HG02610 (cell line): ENCODE measurements around the gene SFR1.

Experiments
- ATAC-seq: cut with Tn5 transposase; IDR thresholded peaks from one replicate; pipeline ENCODE4 v1.9.1; 2021; ENCODE audit warnings: mild to moderate bottlenecking, moderate library complexity; ENCODE audit not compliant: unreplicated experiment

Gene SFR1, protein sequence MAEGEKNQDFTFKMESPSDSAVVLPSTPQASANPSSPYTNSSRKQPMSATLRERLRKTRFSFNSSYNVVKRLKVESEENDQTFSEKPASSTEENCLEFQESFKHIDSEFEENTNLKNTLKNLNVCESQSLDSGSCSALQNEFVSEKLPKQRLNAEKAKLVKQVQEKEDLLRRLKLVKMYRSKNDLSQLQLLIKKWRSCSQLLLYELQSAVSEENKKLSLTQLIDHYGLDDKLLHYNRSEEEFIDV

DNA sequence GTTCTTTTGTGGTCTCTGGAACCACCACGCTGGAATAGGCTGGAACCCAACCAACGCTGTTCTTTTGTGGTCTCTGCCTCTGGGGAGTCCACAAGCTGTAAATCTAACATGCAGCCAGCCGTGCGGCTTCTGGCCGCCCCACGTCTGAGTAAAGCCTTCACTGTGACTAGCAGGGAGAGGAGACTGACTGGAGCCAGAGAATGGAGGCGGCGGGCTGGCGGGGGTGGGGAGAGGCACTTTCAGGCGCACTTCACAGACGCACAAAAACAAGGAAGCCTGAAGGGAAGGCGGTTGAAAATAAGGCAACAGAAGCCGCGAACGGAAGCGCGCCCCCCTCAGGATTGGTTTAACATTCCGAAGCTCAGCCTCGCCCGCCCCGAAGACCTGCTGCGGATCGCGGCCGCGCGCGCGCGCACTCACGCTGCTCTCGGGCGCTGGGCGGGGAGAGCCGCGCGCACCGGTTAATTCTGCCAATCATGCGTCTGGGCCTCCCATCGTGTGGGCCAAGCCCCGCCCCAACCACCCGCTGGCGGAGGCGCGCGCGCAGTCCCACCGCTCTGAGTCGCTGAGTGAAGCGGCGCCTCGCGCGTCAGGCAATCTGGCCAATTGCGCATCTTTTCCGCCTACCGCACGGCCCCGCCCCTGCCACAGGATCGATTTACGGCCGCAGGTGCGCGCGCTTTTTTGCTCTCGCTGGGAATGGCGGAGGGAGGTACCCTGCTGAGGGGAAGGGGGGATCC, at the start of gene SFR1:
TSS of gene SFR1 (plus strand) at position 687 of the 740 bp plus-strand sequence. CDS start at position 700, 13 bp downstream.
- peak; percentile 93 for ATAC-seq

- ATAC-seq, result no peak
Measured at GRCh38 chr10:104072786-104073185, 49.2 kb upstream of the SFR1 start.

DNA sequence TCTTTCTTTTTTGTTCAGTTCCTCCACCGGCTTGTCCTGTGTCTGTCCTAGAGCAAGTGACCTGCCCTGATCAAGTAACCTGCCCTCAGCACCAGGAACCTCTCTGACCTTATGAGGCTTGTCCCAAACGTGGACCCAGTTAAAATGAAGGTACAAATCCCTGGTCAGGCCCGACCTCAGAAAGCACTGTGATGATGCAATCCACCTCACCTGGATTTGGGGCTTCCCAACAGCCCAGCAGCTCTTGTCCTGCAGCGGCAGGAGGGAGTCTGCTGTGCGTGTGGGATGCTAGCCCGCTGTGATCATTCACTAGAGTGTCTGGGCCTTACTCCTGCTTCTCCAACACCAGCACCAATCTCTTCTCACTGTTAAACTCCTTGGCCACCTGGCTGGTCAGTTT, 47.5 kb upstream of the SFR1 start:
- no peak for ATAC-seq

DNA sequence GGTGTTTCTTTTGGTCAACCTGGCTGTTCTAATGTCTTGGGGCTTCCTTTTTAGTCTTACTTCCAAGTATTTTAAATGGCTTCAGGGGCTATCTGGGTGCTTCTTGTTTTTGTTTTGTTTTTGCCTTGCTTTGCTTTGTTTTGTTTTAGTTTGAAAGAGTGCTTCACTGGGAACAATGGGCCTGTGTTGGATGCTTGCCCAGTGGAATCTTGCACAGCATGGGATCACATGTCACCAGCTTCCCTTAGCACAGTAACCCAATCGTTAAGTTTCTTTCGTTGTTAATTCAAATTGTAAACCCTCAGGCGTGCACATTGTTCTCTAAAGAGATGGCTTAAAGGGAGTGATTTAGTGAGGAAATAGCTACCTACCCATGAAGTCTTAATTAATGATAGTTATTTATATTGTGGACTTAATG, 45.2 kb upstream of the SFR1 start:
- no peak for ATAC-seq

GRCh38 chr10:104077247-104077646, 44.7 kb upstream of the SFR1 start:
- ATAC-seq, result no peak

DNA sequence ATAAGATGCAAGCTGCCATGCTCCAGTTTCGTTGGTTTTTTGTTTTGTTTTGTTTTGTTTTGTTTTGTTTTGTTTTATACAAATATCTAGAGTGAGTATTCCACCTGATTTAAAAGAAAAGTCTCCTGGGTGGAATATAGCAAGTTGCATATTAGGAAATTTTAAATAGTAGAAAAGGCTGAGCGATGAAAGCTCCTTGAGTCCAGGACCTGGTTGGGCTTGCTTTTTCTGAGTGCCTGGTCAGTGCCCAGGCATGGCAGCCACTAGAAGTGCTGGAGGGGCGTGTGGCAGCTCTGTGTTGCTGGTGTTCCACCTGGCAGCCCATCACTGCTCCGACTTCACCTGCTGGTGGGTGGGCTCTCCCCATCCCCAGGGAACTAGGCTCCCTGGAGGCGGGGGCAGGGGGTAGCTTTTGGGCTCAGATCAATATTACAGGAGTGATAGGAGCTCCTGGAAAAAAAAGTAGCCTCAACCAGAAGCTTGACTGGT, 44.3 kb upstream of the SFR1 start:
- ATAC-seq, result no peak

DNA sequence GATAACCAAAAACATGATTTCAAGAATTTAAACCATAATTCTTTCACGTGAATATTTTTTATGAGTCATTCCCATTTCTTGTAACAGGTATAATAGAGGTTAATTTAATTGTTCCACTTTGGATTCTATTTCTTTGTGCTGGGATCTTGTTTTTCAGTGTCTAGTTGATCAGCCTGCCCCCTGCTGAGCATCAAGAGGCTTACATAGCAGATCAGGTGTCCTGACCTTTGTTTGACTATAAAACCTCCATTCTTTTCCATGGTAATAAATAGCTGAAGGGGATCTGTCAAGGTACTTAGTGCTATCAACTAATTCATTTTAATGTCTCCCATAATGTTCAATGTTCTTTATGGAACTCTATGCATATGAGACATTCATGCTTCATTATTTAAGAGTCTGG, 41.2 kb upstream of the SFR1 start:
- ATAC-seq, result no peak

DNA sequence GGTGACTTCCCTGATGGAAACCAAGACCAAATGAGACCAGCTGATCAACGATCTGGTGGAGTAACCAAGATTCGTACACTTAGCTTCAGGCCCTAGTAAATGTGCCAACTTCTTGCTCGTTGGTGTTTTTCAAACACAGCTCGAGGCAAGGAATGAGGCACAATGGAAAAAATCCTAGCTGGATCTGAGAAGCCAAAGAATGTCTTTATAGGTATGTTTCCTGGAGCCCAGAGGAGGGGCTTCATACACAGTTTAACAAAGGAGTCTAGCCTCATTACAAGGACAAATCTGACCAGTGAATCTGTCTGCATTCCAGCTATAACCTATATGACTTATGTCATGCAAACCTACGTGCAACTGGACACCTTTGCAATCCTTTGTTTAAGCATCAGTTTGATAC, 40.0 kb upstream of the SFR1 start:
- ATAC-seq, result no peak

GRCh38 chr10:104084482-104085142, 37.4 kb upstream of the SFR1 start:
- no peak for ATAC-seq

GRCh38 chr10:104085801-104086400, 36.1 kb upstream of the SFR1 start, which contains the start of gene COL17A1:
COL17A1 (minus strand) TSS chr10:104085880; CDS start chr10:104080673, 5,207 bp downstream.
- no peak for ATAC-seq

DNA sequence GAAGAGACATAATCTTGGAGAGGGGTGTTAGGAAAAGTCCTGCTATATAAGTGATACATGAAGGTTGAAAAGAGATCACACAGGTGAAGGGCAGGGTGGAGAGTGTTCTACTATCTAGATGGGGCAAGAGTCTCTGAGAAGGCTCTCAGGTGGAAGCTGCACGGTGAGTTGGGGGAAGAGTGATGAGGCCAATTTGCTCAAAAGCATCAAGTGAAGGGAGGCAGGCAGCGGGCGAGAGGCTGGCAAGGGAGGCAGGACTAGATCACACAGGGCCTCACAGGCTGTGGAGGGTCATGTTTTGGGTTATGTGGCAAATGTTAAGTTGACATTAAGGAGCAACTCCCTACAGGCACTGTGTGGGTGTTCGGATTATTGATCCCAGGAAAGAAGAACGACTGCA, 33.7 kb upstream of the SFR1 start:
- no peak for ATAC-seq

GRCh38 chr10:104089621-104090020, 32.4 kb upstream of the SFR1 start:
- no peak for ATAC-seq

GRCh38 chr10:104090611-104091010, 31.4 kb upstream of the SFR1 start:
- ATAC-seq, result no peak

GRCh38 chr10:104092749-104093148, 29.2 kb upstream of the SFR1 start:
- ATAC-seq, result no peak

GRCh38 chr10:104096692-104097091, 25.3 kb upstream of the SFR1 start:
- ATAC-seq, result no peak

DNA sequence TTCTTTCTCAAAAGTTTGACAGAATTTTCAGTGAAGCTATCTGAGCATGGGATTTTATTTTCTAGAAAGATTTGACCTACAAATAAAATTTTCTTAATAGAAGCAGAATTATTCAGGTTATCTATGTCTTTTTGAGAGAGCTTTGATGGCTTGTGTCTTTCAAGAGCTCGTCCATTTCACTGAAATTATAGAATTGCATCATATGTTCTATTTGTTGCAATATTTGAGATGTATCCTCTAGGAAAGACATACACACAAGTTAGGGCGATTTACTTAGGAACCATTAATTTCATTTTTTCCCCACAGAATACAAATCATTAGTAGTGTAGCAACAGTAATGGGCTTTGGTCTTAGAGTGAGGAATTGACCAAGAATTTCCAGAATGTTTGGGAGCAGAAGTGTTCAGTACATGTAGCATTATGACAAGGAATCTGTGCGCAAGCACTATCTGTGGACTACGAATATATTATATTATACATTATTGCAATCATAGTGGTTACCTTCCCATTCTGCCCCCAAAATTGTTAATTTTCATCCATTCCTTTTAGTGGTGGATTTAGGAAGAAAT, 23.5 kb upstream of the SFR1 start:
- ATAC-seq, result no peak

DNA sequence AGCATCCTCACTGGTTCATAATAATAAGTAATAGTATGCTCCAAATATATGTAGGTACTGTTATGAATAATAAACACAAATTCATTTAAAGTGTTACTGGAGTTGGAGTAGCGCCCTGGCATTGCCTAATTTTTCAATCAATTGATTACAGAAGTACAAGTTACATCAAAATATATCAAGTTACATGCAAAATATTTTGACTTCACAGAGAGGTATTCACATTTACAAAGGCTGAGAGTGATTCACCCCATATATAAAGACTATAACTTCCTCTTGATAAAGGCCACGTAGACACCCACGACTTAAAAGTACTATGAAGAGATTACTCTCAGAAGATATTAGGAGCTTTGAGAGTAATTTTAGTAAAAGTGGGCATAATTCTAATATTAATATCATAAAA, 22.7 kb upstream of the SFR1 start:
- no peak for ATAC-seq

DNA sequence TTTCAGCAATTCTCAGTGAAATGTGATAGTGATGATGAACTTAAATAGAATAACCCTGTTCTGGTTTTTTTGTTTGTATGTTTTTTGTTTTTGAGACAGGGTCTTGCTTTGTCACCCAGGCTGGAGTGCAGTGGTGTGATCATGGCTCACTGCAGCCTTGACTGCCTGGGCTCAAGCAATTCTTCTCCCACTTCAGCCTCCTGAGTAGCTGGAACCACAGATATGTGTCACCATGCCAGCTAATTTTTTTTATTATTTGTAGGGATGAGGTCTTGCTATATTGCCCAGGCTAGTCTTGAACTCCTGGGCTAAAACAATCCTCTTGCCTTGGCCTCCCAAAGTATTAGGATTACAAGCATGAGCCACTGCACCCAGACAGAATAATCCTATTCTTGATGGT, 22.0 kb upstream of the SFR1 start:
- ATAC-seq, result no peak

GRCh38 chr10:104100795-104101194, 21.2 kb upstream of the SFR1 start:
- ATAC-seq, result no peak

DNA sequence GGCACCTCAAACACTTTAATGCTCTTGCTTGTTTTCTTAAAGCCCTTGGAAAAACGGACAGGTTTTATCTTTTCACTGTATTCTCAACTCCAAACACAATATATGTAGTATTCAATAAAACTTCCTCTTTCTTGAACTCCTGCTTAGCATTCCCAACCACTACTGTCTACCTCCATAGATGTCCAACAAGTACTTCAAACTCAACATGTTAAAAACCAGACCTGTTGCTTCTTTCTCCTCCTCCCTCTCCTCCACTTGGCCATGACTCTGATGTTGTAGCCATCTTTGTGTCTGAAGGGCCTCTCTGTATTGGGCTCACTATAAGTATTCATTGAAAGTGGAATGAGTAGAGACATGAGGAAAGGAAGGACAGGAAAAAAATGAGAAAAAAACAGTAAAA, 20.1 kb upstream of the SFR1 start:
- no peak for ATAC-seq

GRCh38 chr10:104103956-104104355, 18.0 kb upstream of the SFR1 start:
- no peak for ATAC-seq
